Calu3 (cell line): ENCODE data around the gene PPEF2. TPM values are rescaled to one million over a fixed set of nuclear protein-coding genes. Genes with fewer than 3 reads are reported as not detected.

Experiments used
- Bru-seq: library from RNA; stranded (reverse); fragments of 400-500 nt; gene quantifications from one replicate; lab custom pipeline; 2021; lab: Mats Ljungman, UMichigan
- BruChase-seq, 2 experiments: library from RNA; stranded (reverse); fragments of 400-500 nt; gene quantifications; one replicate each; lab custom pipeline; 2021; lab: Mats Ljungman, UMichigan
- BruUV-seq: library from RNA; stranded (reverse); fragments of 400-500 nt; replicated peaks from 2 replicates; lab custom pipeline; 2021; lab: Mats Ljungman, UMichigan
- CTCF ChIA-PET: fragments of 300-600 bp; sonication (Branson Sonifier 250); formaldehyde crosslinking; loops from one replicate; lab custom pipeline; 2022; ENCODE audit warnings: antibody characterized with exemption; lab: Charles Lee
- DNase-seq: peaks from one replicate; pipeline ENCODE4 v3.0.0; 2022
- H3K27ac Mint-ChIP-seq: one replicate; pipeline ENCODE4 v1.8.0; 2022; ENCODE audit warnings: mixed read lengths; ENCODE audit not compliant: unreplicated experiment
- H3K27me3 Mint-ChIP-seq: one replicate; pipeline ENCODE4 v1.8.0; 2022; ENCODE audit warnings: mixed read lengths; ENCODE audit not compliant: unreplicated experiment
- H3K36me3 Mint-ChIP-seq: one replicate; pipeline ENCODE4 v1.8.0; 2022; ENCODE audit warnings: mild to moderate bottlenecking, moderate library complexity, mixed read lengths; ENCODE audit not compliant: insufficient read depth, unreplicated experiment
- H3K4me1 Mint-ChIP-seq: one replicate; pipeline ENCODE4 v1.8.0; 2022; ENCODE audit warnings: mild to moderate bottlenecking, low read depth, mixed read lengths; ENCODE audit not compliant: unreplicated experiment
- H3K4me3 Mint-ChIP-seq: one replicate; pipeline ENCODE4 v1.8.0; 2022; ENCODE audit warnings: mild to moderate bottlenecking, low read depth, moderate library complexity, mixed read lengths; ENCODE audit not compliant: unreplicated experiment
- H3K9me3 Mint-ChIP-seq: one replicate; pipeline ENCODE4 v1.8.0; 2022; ENCODE audit warnings: low read depth, mixed read lengths; ENCODE audit not compliant: unreplicated experiment
- intact Hi-C: fragments of 100-400 bp; cut with micrococcal nuclease; formaldehyde crosslinking; loops from one replicate; pipeline ENCODE4 v1.10.0; 2022; ENCODE audit not compliant: unreplicated experiment
- long read RNA-seq: library from polyadenylated mRNA; stranded (forward); transcript quantifications from one replicate; pipeline ENCODE4 v2.0.0, GENCODE V29; 2022
- total RNA-seq: library from RNA; stranded (reverse); gene quantifications from 2 replicates; pipeline ENCODE4 v1.2.3, GENCODE V29; 2022
- TF ChIP-seq, protein P1 (sequence below): fragments of 200-600 bp; IDR thresholded peaks from one replicate; pipeline ENCODE4 v1.8.0; 2022; ENCODE audit warnings: antibody characterized with exemption; ENCODE audit not compliant: unreplicated experiment

The PPEF2 gene
- not detected in 2 replicates for total RNA-seq
- percentile 2 among the genes with signal in this experiment for Bru-seq, nascent RNA
- percentile 6 among the genes with signal in this experiment for BruChase-seq, experiment 1, labeled RNA remaining after a 6-hour chase
- percentile 2 among the genes with signal in this experiment for BruChase-seq, experiment 2, labeled RNA remaining after a 2-hour chase
- long read RNA-seq = 0 reads

DNA sequence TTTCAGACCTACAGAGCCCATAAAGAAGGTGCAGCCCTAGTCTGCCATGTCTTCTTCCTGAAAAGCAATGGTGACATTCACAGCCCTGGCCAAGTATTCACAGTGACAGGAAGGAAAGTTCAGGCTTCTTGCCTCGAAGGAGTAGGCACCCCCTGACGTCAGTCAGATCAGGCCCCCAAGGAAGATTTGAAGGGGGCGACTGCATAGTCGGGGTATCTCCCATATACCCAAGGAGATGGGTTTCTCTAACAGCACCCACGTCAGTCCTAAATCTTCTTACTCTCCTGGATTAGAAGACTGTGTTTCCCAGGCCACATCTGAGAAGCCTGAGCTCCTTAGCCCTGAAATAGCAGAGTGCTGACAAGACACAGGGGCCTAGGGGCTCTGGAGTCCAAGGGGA lies at the start of gene PPEF2:
Gene PPEF2 (minus strand): TSS at position 101 of the 400 bp plus-strand sequence. CDS start 6,127 bp downstream, outside the sequence.
- intact Hi-C loops = no loop called here
- no peaks in the 10 kb centered on the region for H3K4me1 Mint-ChIP-seq
- no peaks in the 10 kb centered on the region for H3K36me3 Mint-ChIP-seq
- TF ChIP-seq, protein P1, sequence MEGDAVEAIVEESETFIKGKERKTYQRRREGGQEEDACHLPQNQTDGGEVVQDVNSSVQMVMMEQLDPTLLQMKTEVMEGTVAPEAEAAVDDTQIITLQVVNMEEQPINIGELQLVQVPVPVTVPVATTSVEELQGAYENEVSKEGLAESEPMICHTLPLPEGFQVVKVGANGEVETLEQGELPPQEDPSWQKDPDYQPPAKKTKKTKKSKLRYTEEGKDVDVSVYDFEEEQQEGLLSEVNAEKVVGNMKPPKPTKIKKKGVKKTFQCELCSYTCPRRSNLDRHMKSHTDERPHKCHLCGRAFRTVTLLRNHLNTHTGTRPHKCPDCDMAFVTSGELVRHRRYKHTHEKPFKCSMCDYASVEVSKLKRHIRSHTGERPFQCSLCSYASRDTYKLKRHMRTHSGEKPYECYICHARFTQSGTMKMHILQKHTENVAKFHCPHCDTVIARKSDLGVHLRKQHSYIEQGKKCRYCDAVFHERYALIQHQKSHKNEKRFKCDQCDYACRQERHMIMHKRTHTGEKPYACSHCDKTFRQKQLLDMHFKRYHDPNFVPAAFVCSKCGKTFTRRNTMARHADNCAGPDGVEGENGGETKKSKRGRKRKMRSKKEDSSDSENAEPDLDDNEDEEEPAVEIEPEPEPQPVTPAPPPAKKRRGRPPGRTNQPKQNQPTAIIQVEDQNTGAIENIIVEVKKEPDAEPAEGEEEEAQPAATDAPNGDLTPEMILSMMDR = no peak
- no peak within 1 kb of the TSS for H3K27ac Mint-ChIP-seq
- BruUV-seq = no TSS peak
- no peak for DNase-seq
- no peaks in the 10 kb centered on the region for H3K9me3 Mint-ChIP-seq
- CTCF ChIA-PET = no interaction called here
- H3K4me3 Mint-ChIP-seq = no peak within 1 kb of the TSS
- H3K27me3 Mint-ChIP-seq = no peaks in the 10 kb centered on the region

DNA sequence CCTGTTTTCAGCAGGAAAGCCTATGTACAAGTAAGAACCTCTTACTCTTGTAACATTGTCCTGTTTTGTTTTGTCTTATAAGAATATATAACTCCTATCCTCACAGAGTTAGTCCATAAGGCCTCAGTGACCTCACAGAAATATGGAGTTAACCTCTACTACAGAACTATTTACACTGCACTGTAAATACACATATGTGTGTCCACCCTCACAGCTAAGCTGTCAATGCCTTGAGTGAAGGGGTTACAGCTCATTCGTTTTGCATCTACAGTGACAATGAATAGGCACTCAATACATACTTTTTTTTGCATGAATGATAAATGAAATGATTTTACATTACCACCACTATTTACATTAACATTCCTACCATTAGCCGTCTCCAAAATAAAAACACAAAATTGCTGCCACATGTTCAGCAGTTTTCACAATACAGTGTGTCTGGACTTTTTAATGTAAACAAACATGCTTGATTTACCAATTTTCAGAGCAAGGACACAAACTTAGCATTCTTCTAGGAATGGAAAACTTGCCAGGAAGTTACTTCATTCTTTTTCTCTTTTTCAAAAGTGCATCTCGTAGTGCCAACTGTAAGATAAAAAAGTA lies 48.1 kb upstream of the PPEF2 start:
- TSS peak; percentile 46 for BruUV-seq
- H3K27ac Mint-ChIP-seq = no peak overlapping the region
- DNase-seq = no peak
- CTCF ChIA-PET = interaction anchor here (0.6 kb wide), 1 partner anchor 418 kb away, joined by 5 read pairs; no protein-coding TSS in a partner anchor
- peaks cover 22% of the 10 kb centered on the region for H3K36me3 Mint-ChIP-seq
- TF ChIP-seq, protein P1 = no peak
- no peak overlapping the region for H3K4me3 Mint-ChIP-seq
- H3K4me1 Mint-ChIP-seq = no peaks in the 10 kb centered on the region
- no peaks in the 10 kb centered on the region for H3K27me3 Mint-ChIP-seq
- intact Hi-C loops = no loop called here
- H3K9me3 Mint-ChIP-seq = no peaks in the 10 kb centered on the region

- intact Hi-C loops = no loop called here
- TF ChIP-seq, protein P1 = no peak
- CTCF ChIA-PET = interaction anchor here (0.6 to 0.7 kb wide), 2 partner anchors 152 to 439 kb away, joined by 3 to 5 read pairs; no protein-coding TSS in a partner anchor
- Mint-ChIP-seq H3K4me3 (no peak overlapping the region), H3K27me3 (no peaks in the 10 kb centered on the region), H3K36me3 (peaks cover 22% of the 10 kb centered on the region), H3K27ac (no peak overlapping the region), H3K4me1 (no peaks in the 10 kb centered on the region), H3K9me3 (no peaks in the 10 kb centered on the region)
- no peak for DNase-seq
- no TSS peak for BruUV-seq
These were observed 46.7 kb upstream of the PPEF2 start for GRCh38 chr4:75948822-75949444.

DNA sequence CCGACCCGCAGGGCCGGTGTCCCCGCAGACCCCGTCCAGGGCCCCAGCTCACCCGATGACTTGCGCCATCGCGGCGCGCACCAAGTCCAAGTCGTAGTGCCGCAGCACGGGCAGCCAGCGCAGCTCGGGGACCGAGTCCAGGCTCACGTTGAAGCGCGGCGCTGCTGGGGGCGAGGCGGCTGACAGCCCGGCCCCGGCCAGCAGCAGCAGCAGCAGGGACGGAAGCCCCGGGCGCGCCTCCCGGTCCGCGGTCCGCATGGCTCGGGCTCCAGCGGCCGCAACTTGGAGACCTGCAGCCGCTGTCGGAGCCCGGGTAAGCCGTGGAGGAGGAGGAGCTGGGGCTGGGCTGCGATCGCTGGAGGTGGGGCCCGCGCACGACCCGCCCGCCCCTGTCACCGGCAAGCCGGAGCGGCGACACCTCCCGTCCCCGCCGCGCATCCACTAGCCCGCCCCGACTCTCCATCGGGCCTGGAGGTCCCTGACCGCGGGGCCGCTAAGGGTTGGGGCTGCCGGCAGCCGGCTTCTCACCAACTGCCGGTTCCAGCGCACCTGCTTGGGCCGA lies 38.5 kb upstream of the PPEF2 start, which contains the start of gene NAAA:
Gene NAAA (minus strand): TSS at position 322 of the 562 bp plus-strand sequence. CDS start 64 bp downstream, at position 258.
- no peaks in the 10 kb centered on the region for H3K9me3 Mint-ChIP-seq
- no peaks in the 10 kb centered on the region for H3K4me1 Mint-ChIP-seq
- TF ChIP-seq, protein P1 = no peak
- peak within 1 kb of the TSS; percentile 23 for H3K27ac Mint-ChIP-seq
- DNase-seq = peak; percentile 71
- intact Hi-C loops = no loop called here
- BruUV-seq = no TSS peak
- H3K4me3 Mint-ChIP-seq = peak within 1 kb of the TSS; percentile 79
- CTCF ChIA-PET = no interaction called here
- peaks cover 17% of the 10 kb centered on the region for H3K36me3 Mint-ChIP-seq
- no peaks in the 10 kb centered on the region for H3K27me3 Mint-ChIP-seq
